CD4-positive, alpha-beta memory T cell (primary cell): ENCODE measurements around the gene RNF182. TPM values are rescaled to one million over a fixed set of nuclear protein-coding genes. Genes with fewer than 3 reads are reported as not detected.

Experiments
- CTCF ChIA-PET: fragments of 350-600 bp; sonication (Branson Sonifier 250); formaldehyde crosslinking; loops from one replicate; lab custom pipeline; 2021; ENCODE audit warnings: inconsistent platforms; ENCODE audit not compliant: partially characterized antibody; lab: Charles Lee
- POLR2A ChIA-PET: fragments of 350-600 bp; sonication (Branson Sonifier 250); formaldehyde crosslinking; loops from one replicate; lab custom pipeline; 2021; ENCODE audit not compliant: partially characterized antibody; lab: Charles Lee
- DNase-seq, 5 donors: peaks; one replicate each; pipeline versions ENCODE4 v3.0.0 to v3.0.0-alpha.2; 2020 to 2022; ENCODE audit warnings: mixed read lengths in 1 of 5
- H3K27ac ChIP-seq: one replicate; pipeline ENCODE4 v1.7.0; 2013; ENCODE audit warnings: low read depth, low read length
- H3K27me3 ChIP-seq: 2 replicates; pipeline ENCODE4 v1.7.0; 2013; ENCODE audit warnings: mild to moderate bottlenecking, low read length, moderate library complexity; ENCODE audit not compliant: insufficient read depth
- H3K36me3 ChIP-seq: 2 replicates; pipeline ENCODE4 v1.7.0; 2013; ENCODE audit warnings: mild to moderate bottlenecking, low read length, moderate library complexity; ENCODE audit not compliant: insufficient read depth
- H3K4me1 ChIP-seq: 2 replicates; pipeline ENCODE4 v1.7.0; 2013; ENCODE audit warnings: mild to moderate bottlenecking, low read length, moderate library complexity; ENCODE audit not compliant: insufficient read depth
- H3K4me3 ChIP-seq, 2 donors: one replicate each; pipeline ENCODE4 v1.7.0; 2013; ENCODE audit warnings: low read length in 2 of 2, mild to moderate bottlenecking in 1 of 2
- H3K9me3 ChIP-seq, 2 donors: one replicate each; pipeline ENCODE4 v1.7.0; 2013; ENCODE audit warnings: low read length in 2 of 2, control low read depth in 1 of 2; ENCODE audit not compliant: control insufficient read depth in 1 of 2
- H3K27ac Mint-ChIP-seq, 7 donors: one replicate each; pipeline ENCODE4 v1.8.0; 2020 to 2021; ENCODE audit warnings: mixed read lengths in 7 of 7, mild to moderate bottlenecking in 6 of 7, inconsistent platforms in 3 of 7, moderate library complexity in 3 of 7
- H3K27me3 Mint-ChIP-seq, 2 donors: one replicate each; pipeline ENCODE4 v1.8.0; 2020 to 2021; ENCODE audit warnings: mixed read lengths in 2 of 2
- H3K36me3 Mint-ChIP-seq, 2 donors: one replicate each; pipeline ENCODE4 v1.8.0; 2020 to 2021; ENCODE audit warnings: mixed read lengths in 2 of 2, inconsistent platforms in 1 of 2, mild to moderate bottlenecking in 1 of 2
- H3K4me1 Mint-ChIP-seq, 4 donors: one replicate each; pipeline ENCODE4 v1.8.0; 2020 to 2021; ENCODE audit warnings: mixed read lengths in 4 of 4, mild to moderate bottlenecking in 1 of 4
- H3K4me3 Mint-ChIP-seq, 8 donors: one replicate each; pipeline ENCODE4 v1.8.0; 2020 to 2021; ENCODE audit warnings: mixed read lengths in 8 of 8, mild to moderate bottlenecking in 7 of 8, moderate library complexity in 6 of 8, inconsistent platforms in 3 of 8
- H3K9me3 Mint-ChIP-seq, 8 donors: one replicate each; pipeline ENCODE4 v1.8.0; 2020 to 2021; ENCODE audit warnings: mixed read lengths in 8 of 8, mild to moderate bottlenecking in 5 of 8, inconsistent platforms in 3 of 8, moderate library complexity in 1 of 8
- intact Hi-C: fragments of 100-400 bp; cut with micrococcal nuclease; formaldehyde crosslinking; loops from one replicate; pipeline ENCODE4 v1.15.1; 2023
- polyA plus RNA-seq, 2 donors: library from polyadenylated mRNA; unstranded; fragments of 300-500 nt; fragmentation: Illumina TruSeq; gene quantifications; one replicate each; pipeline ENCODE4 v1.2.3, GENCODE V29; 2021
- total RNA-seq, 2 experiments: library from RNA; stranded (reverse); gene quantifications; one replicate each; pipeline ENCODE4 v1.2.3, GENCODE V29; 2021

The RNF182 gene
- total and polyA plus RNA-seq, 4 experiments from 2014 or later = not detected

- H3K4me1 ChIP-seq = no peaks in the 10 kb centered on the region
- H3K9me3 ChIP-seq = no peaks in the 10 kb centered on the region
- no peak overlapping the region for H3K27ac Mint-ChIP-seq
- H3K4me1 Mint-ChIP-seq = no peaks in the 10 kb centered on the region
- no peaks in the 10 kb centered on the region for H3K27me3 ChIP-seq
- no peak for DNase-seq
- H3K36me3 Mint-ChIP-seq = no peaks in the 10 kb centered on the region
- no peaks in the 10 kb centered on the region for H3K9me3 Mint-ChIP-seq
- CTCF ChIA-PET = interaction anchor here (1.2 kb wide), 1 partner anchor 8 kb away, joined by 4 read pairs; no protein-coding TSS in a partner anchor
- H3K36me3 ChIP-seq = no peaks in the 10 kb centered on the region
- intact Hi-C loops = no loop called here
- peaks cover 18 to 35% of the 10 kb centered on the region in 2 donors for H3K27me3 Mint-ChIP-seq
- H3K4me3 Mint-ChIP-seq = no peak overlapping the region
- no peak overlapping the region for H3K4me3 ChIP-seq
- POLR2A ChIA-PET = no interaction called here
- H3K27ac ChIP-seq = no peak overlapping the region
Measured at GRCh38 chr6:13916230-13916944, 8.4 kb upstream of the RNF182 start.

GRCh38 chr6:13917141-13917540, 7.6 kb upstream of the RNF182 start:
- Mint-ChIP-seq H3K27ac (no peak overlapping the region), H3K4me1 (no peaks in the 10 kb centered on the region), H3K27me3 (peaks cover 18 to 32% of the 10 kb centered on the region in 2 donors), H3K9me3 (no peaks in the 10 kb centered on the region), H3K36me3 (no peaks in the 10 kb centered on the region), H3K4me3 (no peak overlapping the region)
- intact Hi-C loops = no loop called here
- Histone ChIP-seq H3K4me3 (no peak overlapping the region), H3K4me1 (no peaks in the 10 kb centered on the region), H3K9me3 (no peaks in the 10 kb centered on the region), H3K27ac (no peak overlapping the region), H3K36me3 (no peaks in the 10 kb centered on the region), H3K27me3 (no peaks in the 10 kb centered on the region)
- DNase-seq = no peak
- ChIA-PET CTCF (interaction anchor here (1.2 kb wide), 1 partner anchor 8 kb away, joined by 4 read pairs; no protein-coding TSS in a partner anchor), POLR2A (no interaction called here)

GRCh38 chr6:13918686-13919250, 6.0 kb upstream of the RNF182 start:
- H3K36me3 Mint-ChIP-seq = no peaks in the 10 kb centered on the region
- no peak for DNase-seq
- no peak overlapping the region for H3K4me3 Mint-ChIP-seq
- Histone ChIP-seq H3K36me3 (no peaks in the 10 kb centered on the region), H3K4me1 (no peaks in the 10 kb centered on the region), H3K27ac (no peak overlapping the region), H3K4me3 (no peak overlapping the region), H3K9me3 (no peaks in the 10 kb centered on the region), H3K27me3 (peaks cover under 1% of the 10 kb centered on the region)
- H3K27me3 Mint-ChIP-seq = peaks cover 20 to 32% of the 10 kb centered on the region in 2 donors
- intact Hi-C loops = no loop called here
- CTCF ChIA-PET = interaction anchor here (2.7 kb wide), 1 partner anchor 10 kb away, joined by 9 read pairs; no protein-coding TSS in a partner anchor
- POLR2A ChIA-PET = no interaction called here
- no peak overlapping the region for H3K27ac Mint-ChIP-seq
- no peaks in the 10 kb centered on the region for H3K4me1 Mint-ChIP-seq
- no peaks in the 10 kb centered on the region for H3K9me3 Mint-ChIP-seq

GRCh38 chr6:13919861-13920260, 4.9 kb upstream of the RNF182 start:
- no peaks in the 10 kb centered on the region for H3K9me3 Mint-ChIP-seq
- intact Hi-C loops = no loop called here
- H3K4me1 ChIP-seq = peaks cover 7% of the 10 kb centered on the region
- no peak for DNase-seq
- CTCF ChIA-PET = interaction anchor here (2.7 kb wide), 1 partner anchor 11 kb away, joined by 9 read pairs; no protein-coding TSS in a partner anchor
- H3K36me3 ChIP-seq = no peaks in the 10 kb centered on the region
- H3K9me3 ChIP-seq = no peaks in the 10 kb centered on the region
- no peak overlapping the region for H3K27ac Mint-ChIP-seq
- no peak overlapping the region for H3K4me3 ChIP-seq
- no peak overlapping the region for H3K4me3 Mint-ChIP-seq
- no peak overlapping the region for H3K27ac ChIP-seq
- POLR2A ChIA-PET = no interaction called here
- H3K4me1 Mint-ChIP-seq = peaks cover 3 to 8% (median 6%) of the 10 kb centered on the region in 4 donors
- no peaks in the 10 kb centered on the region for H3K36me3 Mint-ChIP-seq
- peaks cover 22 to 32% of the 10 kb centered on the region in 2 donors for H3K27me3 Mint-ChIP-seq
- H3K27me3 ChIP-seq = peaks cover 7% of the 10 kb centered on the region

GRCh38 chr6:13920552-13920951, 4.2 kb upstream of the RNF182 start:
- Mint-ChIP-seq H3K9me3 (peaks cover 0 to under 1% (median 0%) of the 10 kb centered on the region in 8 donors), H3K36me3 (no peaks in the 10 kb centered on the region), H3K27ac (no peak overlapping the region), H3K27me3 (peaks cover 24 to 33% of the 10 kb centered on the region in 2 donors), H3K4me1 (peaks cover 7 to 13% (median 11%) of the 10 kb centered on the region in 4 donors), H3K4me3 (no peak overlapping the region)
- ChIA-PET POLR2A (no interaction called here), CTCF (interaction anchor here (0.6 to 2.7 kb wide), 2 partner anchors 12 to 16 kb away, joined by 3 to 9 read pairs; no protein-coding TSS in a partner anchor)
- Histone ChIP-seq H3K4me1 (peaks cover 13% of the 10 kb centered on the region), H3K4me3 (no peak overlapping the region), H3K27ac (no peak overlapping the region), H3K9me3 (no peaks in the 10 kb centered on the region), H3K36me3 (no peaks in the 10 kb centered on the region), H3K27me3 (peaks cover 7% of the 10 kb centered on the region)
- DNase-seq = no peak
- intact Hi-C loops = no loop called here

GRCh38 chr6:13922750-13923149, 2.0 kb upstream of the RNF182 start:
- POLR2A ChIA-PET = no interaction called here

GRCh38 chr6:13923527-13924145, 1.1 kb upstream of the RNF182 start:
- H3K9me3 ChIP-seq = no peaks in the 10 kb centered on the region
- H3K27me3 ChIP-seq = peaks cover 28% of the 10 kb centered on the region
- peaks cover 40 to 45% of the 10 kb centered on the region in 2 donors for H3K27me3 Mint-ChIP-seq
- no peak overlapping the region for H3K27ac ChIP-seq
- peaks cover 10 to 16% (median 14%) of the 10 kb centered on the region in 4 donors for H3K4me1 Mint-ChIP-seq
- H3K4me1 ChIP-seq = peaks cover 15% of the 10 kb centered on the region
- no peak for DNase-seq
- no peaks in the 10 kb centered on the region for H3K36me3 Mint-ChIP-seq
- no peak overlapping the region for H3K4me3 ChIP-seq
- H3K36me3 ChIP-seq = no peaks in the 10 kb centered on the region
- no peak overlapping the region for H3K27ac Mint-ChIP-seq
- ChIA-PET POLR2A (no interaction called here), CTCF (interaction anchor here (0.9 to 3.1 kb wide), 3 partner anchors 15 to 222 kb away, joined by 3 to 19 read pairs (median 6); no protein-coding TSS in a partner anchor)
- H3K9me3 Mint-ChIP-seq = peaks cover 0 to 9% (median 0%) of the 10 kb centered on the region in 8 donors
- peak overlapping the region; percentile 61 to 96 (median 86) for H3K4me3 Mint-ChIP-seq
- intact Hi-C loops = no loop called here

More at GRCh38 chr6:13922750-13923149, 2.0 kb upstream of the RNF182 start:
- H3K4me1 ChIP-seq = peaks cover 15% of the 10 kb centered on the region
- H3K36me3 ChIP-seq = no peaks in the 10 kb centered on the region
- H3K27me3 Mint-ChIP-seq = peaks cover 36 to 43% of the 10 kb centered on the region in 2 donors
- H3K9me3 ChIP-seq = no peaks in the 10 kb centered on the region
- no peak overlapping the region for H3K4me3 ChIP-seq
- H3K36me3 Mint-ChIP-seq = no peaks in the 10 kb centered on the region
- intact Hi-C loops = no loop called here
- H3K27ac Mint-ChIP-seq = no peak overlapping the region
- no peak for DNase-seq
- peaks cover 10 to 16% (median 14%) of the 10 kb centered on the region in 4 donors for H3K4me1 Mint-ChIP-seq
- no peak overlapping the region for H3K27ac ChIP-seq
- H3K9me3 Mint-ChIP-seq = peaks cover 0 to 8% (median 0%) of the 10 kb centered on the region in 8 donors
- peaks cover 25% of the 10 kb centered on the region for H3K27me3 ChIP-seq
- peak overlapping the region in 1 of 8 donors; percentile 11 for H3K4me3 Mint-ChIP-seq
- CTCF ChIA-PET = interaction anchor here (1.0 to 3.1 kb wide), 5 partner anchors 14 to 145 kb away, joined by 3 to 19 read pairs (median 3); no protein-coding TSS in a partner anchor
